SU-DHL-6 (cell line): ENCODE measurements around the gene STIM2.

ENCODE experiments used
- H2AFZ ChIP-seq: fragments of 200-600 bp; sonication (generic); 2 replicates; pipeline ENCODE4 v1.6.1; 2014; ENCODE audit warnings: low read depth, mild to moderate bottlenecking, moderate library complexity, mixed read lengths, antibody characterized with exemption, low read length; ENCODE audit not compliant: severe bottlenecking
- H3F3A ChIP-seq: fragments of 200-600 bp; shearing (Covaris generic); 2 replicates; pipeline ENCODE4 v1.6.0; 2016; ENCODE audit warnings: antibody characterized with exemption, mild to moderate bottlenecking; ENCODE audit not compliant: insufficient read depth
- H3K27ac ChIP-seq: fragments of 200-600 bp; sonication (generic); 2 replicates; pipeline ENCODE4 v1.5.1; 2016; ENCODE audit warnings: low read depth, mild to moderate bottlenecking, low read length, moderate library complexity, mixed read lengths
- H3K27me3 ChIP-seq: fragments of 200-600 bp; sonication (generic), shearing (Covaris generic); 2 replicates; pipeline ENCODE4 v1.6.0; 2014; ENCODE audit warnings: mild to moderate bottlenecking, low read length
- H3K36me3 ChIP-seq: fragments of 200-600 bp; sonication (generic); 2 replicates; pipeline ENCODE4 v1.6.1; 2014; ENCODE audit warnings: mild to moderate bottlenecking, low read length, mixed read lengths
- H3K4me2 ChIP-seq: fragments of 300-600, 200-600 bp; shearing (Covaris generic), sonication (generic); 2 replicates; pipeline ENCODE4 v1.6.0; 2014; ENCODE audit warnings: low read length, low read depth, mild to moderate bottlenecking; ENCODE audit not compliant: poor library complexity, severe bottlenecking
- H3K4me3 ChIP-seq: fragments of 200-600 bp; sonication (generic); 2 replicates; pipeline ENCODE4 v1.5.1; 2014; ENCODE audit warnings: antibody characterized with exemption, low read length, mild to moderate bottlenecking, mixed read lengths; ENCODE audit not compliant: insufficient read depth, poor library complexity, severe bottlenecking
- H3K79me2 ChIP-seq: fragments of 200-600 bp; sonication (generic); 2 replicates; pipeline ENCODE4 v1.6.1; 2014; ENCODE audit warnings: mild to moderate bottlenecking, low read length, moderate library complexity; ENCODE audit not compliant: insufficient read depth
- H3K9ac ChIP-seq: fragments of 200-600 bp; sonication (generic); 2 replicates; pipeline ENCODE4 v1.7.0; 2014; ENCODE audit warnings: mild to moderate bottlenecking, low read length
- H3K9me2 ChIP-seq: fragments of 200-600 bp; sonication (generic); replicated peaks from 2 replicates; pipeline ENCODE4 v1.6.1; 2014; ENCODE audit warnings: low read length; ENCODE audit not compliant: insufficient read depth
- H3K9me3 ChIP-seq: fragments of 200-600 bp; sonication (generic); 2 replicates; pipeline ENCODE4 v1.6.1; 2014; ENCODE audit warnings: low read length, mixed read lengths; ENCODE audit not compliant: insufficient read depth
- H4K20me1 ChIP-seq: fragments of 200-600 bp; sonication (generic); 2 replicates; pipeline ENCODE4 v1.6.1; 2014; ENCODE audit warnings: low read depth, mild to moderate bottlenecking, antibody characterized with exemption, low read length, moderate library complexity, mixed read lengths
- EZH2phosphoT487 ChIP-seq: fragments of 200-600 bp; sonication (generic), shearing (Covaris generic); conservative IDR thresholded peaks from 2 replicates; pipeline ENCODE4 v1.6.1; 2018; ENCODE audit warnings: mild to moderate bottlenecking, antibody characterized with exemption, low read length, moderate library complexity, mixed read lengths
- TF ChIP-seq, protein P1 (sequence below): fragments of 200-600 bp; sonication (generic); IDR thresholded peaks from one replicate; pipeline ENCODE4 v1.5.1; 2017; ENCODE audit warnings: antibody characterized with exemption, mild to moderate bottlenecking, low read length, moderate library complexity; ENCODE audit not compliant: insufficient read depth, poor library complexity, severe bottlenecking

The STIM2 gene

DNA sequence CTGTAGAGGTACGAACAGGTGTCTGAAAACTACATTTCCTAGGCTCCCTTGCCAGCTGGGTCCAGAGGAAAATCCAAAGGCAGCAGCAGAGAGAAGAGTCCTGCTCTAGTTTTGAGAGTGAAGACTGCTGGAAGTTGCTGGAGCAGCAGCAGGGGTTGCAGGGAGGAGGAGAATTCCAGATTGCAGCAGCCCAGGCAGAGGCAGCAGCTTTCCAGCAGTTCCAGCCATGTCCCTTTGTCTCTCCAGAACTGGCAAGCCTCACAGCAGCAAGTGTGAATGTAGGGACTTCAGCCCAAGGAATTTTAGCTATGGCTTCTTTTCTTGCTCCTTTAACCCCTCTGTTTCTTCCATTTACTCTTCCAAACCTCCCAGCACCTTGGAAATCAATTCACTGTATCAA, 24.1 kb upstream of the STIM2 start:
- Histone ChIP-seq H3K27ac (no peak overlapping the region), H4K20me1 (no peaks in the 10 kb centered on the region), H3K4me3 (no peak overlapping the region), H3K9me2 (no peaks in the 10 kb centered on the region), H3K9ac (no peak overlapping the region), H3K27me3 (no peaks in the 10 kb centered on the region), H3K79me2 (no peaks in the 10 kb centered on the region), H3F3A (peaks cover 9% of the 10 kb centered on the region), H3K9me3 (no peaks in the 10 kb centered on the region), H3K36me3 (no peaks in the 10 kb centered on the region), H3K4me2 (no peak overlapping the region), H2AFZ (no peak overlapping the region)
- no peak for TF ChIP-seq EZH2phosphoT487
- TF ChIP-seq, protein P1, sequence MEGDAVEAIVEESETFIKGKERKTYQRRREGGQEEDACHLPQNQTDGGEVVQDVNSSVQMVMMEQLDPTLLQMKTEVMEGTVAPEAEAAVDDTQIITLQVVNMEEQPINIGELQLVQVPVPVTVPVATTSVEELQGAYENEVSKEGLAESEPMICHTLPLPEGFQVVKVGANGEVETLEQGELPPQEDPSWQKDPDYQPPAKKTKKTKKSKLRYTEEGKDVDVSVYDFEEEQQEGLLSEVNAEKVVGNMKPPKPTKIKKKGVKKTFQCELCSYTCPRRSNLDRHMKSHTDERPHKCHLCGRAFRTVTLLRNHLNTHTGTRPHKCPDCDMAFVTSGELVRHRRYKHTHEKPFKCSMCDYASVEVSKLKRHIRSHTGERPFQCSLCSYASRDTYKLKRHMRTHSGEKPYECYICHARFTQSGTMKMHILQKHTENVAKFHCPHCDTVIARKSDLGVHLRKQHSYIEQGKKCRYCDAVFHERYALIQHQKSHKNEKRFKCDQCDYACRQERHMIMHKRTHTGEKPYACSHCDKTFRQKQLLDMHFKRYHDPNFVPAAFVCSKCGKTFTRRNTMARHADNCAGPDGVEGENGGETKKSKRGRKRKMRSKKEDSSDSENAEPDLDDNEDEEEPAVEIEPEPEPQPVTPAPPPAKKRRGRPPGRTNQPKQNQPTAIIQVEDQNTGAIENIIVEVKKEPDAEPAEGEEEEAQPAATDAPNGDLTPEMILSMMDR = no peak

DNA sequence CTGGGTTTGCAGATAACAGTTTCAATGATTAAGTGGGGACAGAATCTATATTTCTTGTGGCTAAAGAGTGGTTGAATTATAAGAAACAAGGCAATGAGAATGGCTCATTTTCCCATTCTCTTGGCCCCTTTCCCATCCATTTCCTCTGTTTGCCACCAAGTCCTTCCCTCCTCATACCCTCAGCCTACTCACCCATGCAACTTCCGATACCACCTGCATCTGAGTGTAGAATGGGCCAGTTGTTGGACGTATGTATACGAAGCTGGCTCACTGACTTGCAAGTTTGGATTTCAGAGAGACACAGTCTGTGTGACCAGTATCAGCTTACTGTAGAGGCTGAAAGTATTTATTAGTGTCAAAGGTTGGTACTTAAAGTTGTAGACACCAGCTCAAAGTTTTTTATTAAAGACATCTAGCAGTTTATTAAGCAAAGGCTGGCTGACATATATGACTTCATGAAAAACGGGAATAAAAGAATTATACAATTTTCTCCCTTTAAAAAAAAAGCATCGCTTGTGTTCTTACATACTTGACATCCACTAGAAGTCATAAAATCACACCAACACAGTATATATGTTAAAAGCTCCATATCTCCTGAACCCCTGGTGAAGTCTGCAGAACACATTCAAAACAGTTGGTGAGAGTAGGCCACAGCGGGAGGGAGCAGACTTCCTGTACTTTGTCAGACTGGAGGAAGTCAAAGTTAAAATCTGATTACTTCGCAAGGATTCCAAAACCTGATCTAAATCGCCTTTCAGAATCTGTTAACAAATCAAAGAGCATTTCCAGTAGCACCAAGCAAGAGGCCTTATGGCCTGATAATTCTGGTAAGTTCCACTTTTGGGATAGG, 22.4 kb upstream of the STIM2 start:
- no peaks in the 10 kb centered on the region for H3K79me2 ChIP-seq
- no peak overlapping the region for H3K4me2 ChIP-seq
- H3K27me3 ChIP-seq = no peaks in the 10 kb centered on the region
- no peak overlapping the region for H3K4me3 ChIP-seq
- H2AFZ ChIP-seq = no peak overlapping the region
- H3K9me2 ChIP-seq = no peaks in the 10 kb centered on the region
- no peak overlapping the region for H3K9ac ChIP-seq
- no peaks in the 10 kb centered on the region for H4K20me1 ChIP-seq
- H3F3A ChIP-seq = no peaks in the 10 kb centered on the region; the same call in 1 of the 2 replicates
- H3K36me3 ChIP-seq = no peaks in the 10 kb centered on the region
- no peak overlapping the region for H3K27ac ChIP-seq
- TF ChIP-seq EZH2phosphoT487 = no peak
- TF ChIP-seq, protein P1 = no peak
- H3K9me3 ChIP-seq = no peaks in the 10 kb centered on the region

DNA sequence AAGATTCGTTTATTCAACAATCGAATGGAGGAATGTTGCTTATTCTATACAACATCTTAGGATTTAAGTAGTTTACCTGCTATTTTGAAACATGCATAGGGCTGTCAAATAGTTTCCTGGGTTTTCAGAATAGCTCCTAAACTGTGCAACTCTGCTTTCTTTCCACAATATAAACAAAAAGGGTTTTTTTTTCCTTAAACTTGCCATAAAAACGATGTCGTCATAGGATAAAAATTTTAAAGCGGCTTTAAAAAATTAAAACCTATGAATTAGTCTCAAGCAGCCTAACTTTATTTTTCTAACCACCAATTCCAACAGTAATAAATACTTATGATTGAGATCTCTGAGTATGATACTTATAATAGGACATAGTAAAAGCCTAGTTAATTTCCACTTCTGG, 21.6 kb upstream of the STIM2 start:
- no peak overlapping the region for H3K4me3 ChIP-seq
- no peak overlapping the region for H3K27ac ChIP-seq
- H3F3A ChIP-seq = no peaks in the 10 kb centered on the region
- no peak overlapping the region for H2AFZ ChIP-seq
- no peaks in the 10 kb centered on the region for H3K36me3 ChIP-seq
- no peaks in the 10 kb centered on the region for H4K20me1 ChIP-seq
- H3K79me2 ChIP-seq = no peaks in the 10 kb centered on the region
- H3K9me3 ChIP-seq = no peaks in the 10 kb centered on the region
- H3K4me2 ChIP-seq = no peak overlapping the region
- no peak for TF ChIP-seq EZH2phosphoT487
- TF ChIP-seq, protein P1 = no peak
- no peaks in the 10 kb centered on the region for H3K9me2 ChIP-seq
- no peak overlapping the region for H3K9ac ChIP-seq
- H3K27me3 ChIP-seq = no peaks in the 10 kb centered on the region
